ENCODE results near the gene SLC25A33. TPM values are rescaled to one million over a fixed set of nuclear protein-coding genes. Genes with fewer than 3 reads are reported as not detected.
A peak's percentile ranks its signal among the peaks of the same experiment; 100 is the strongest.
"Not testable (repeated sequence)": the region's sequence is repeated elsewhere in the genome, so short reads cannot be mapped to it uniquely, and the experiment has no call there.

The SLC25A33 gene
- total RNA-seq, 1 donor from 2014 or later, result 4.6 TPM

GRCh38 chr1:9538669-9539164, 548 bp upstream of the SLC25A33 start:
- no peak for DNase-seq (ENCODE audit: low read depth in 2 of 2)

DNA sequence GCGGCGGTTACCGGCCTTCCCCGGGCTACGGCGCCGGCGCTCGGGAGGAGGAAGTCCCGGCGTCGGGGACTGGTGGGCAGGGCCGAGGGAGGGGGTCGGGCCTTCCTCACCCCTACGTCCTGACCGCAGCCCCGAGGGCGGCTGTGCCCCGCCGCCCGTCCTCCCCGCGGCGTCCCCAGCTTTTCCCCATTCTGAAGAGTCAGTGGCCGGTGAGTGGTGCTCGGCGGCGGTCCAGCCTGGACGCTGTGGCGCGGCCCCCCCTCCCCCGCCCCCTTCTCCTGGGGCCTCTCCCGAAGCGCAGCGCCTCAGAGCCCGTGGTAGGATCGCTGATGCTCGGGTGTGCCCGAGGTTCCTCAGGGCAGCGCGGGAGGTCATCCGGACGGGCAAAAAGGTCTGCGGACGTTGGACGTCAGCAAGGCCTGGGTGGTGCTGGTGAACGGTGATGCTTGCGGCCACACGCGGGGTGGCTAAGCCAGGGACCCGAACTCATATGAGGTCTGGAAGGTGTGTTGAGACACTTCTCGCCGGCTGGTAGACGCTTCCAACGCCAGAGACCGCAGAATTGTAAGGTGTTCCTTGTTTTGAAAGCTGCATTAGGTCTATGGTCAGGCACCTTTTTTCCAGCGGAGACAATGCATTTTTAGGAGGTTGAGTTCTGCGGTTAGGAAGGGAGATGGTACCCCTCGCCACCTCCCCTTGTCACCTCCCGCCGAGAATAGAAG, 725 bp downstream of the SLC25A33 start:
- peak; percentile 51 to 55 for DNase-seq (ENCODE audit: low read depth in 2 of 2)

- peak; percentile 73 to 74 for DNase-seq (ENCODE audit: low read depth in 2 of 2)
Measured at GRCh38 chr1:9542430-9542829, 3.2 kb downstream of the SLC25A33 start.

DNA sequence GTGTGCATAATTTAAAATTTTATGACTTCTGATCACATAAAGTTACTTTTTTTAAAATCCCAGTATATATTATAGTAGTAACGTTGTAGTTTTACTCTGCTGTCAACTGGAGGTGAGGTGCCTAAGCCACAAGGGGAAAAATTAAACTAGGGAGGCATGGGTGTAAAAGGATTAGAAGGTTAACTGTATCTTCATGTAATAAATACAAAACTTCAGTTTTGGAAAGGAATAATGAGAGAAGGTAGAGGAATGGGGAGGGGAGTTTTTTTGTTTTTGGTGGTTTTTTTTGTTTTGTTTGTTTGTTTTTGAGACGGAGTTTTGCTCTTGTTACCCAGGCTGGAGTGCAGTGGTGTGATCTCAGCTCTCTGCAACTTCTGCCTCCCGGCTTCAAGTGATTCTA, 5.7 kb downstream of the SLC25A33 start:
- DNase-seq (ENCODE audit: low read depth in 2 of 2), result no peak

GRCh38 chr1:9549955-9550546, 10.8 kb downstream of the SLC25A33 start:
- no peak for DNase-seq (ENCODE audit: low read depth in 2 of 2)

GRCh38 chr1:9551984-9552383, 12.7 kb downstream of the SLC25A33 start:
- DNase-seq (ENCODE audit: low read depth in 2 of 2), result no peak

DNA sequence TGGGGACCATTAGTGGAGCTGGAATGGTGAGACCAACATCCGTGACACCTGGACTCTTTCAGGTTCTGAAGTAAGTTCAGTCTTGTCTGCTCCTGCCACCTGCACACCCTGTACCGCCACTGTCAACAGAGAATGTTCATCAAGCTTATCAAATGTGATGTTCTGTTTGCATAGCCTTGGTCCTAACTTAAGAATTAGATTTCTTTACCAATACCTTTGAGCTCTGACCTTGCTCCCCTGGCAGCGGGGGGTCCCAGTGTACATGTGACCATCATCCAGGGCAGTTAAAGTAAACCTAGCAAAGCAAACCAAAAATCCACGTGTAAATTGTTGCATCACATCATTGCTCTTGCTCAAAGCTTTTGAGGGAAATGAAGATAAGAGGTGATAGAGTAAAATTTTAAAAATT, 14.5 kb downstream of the SLC25A33 start:
- DNase-seq (ENCODE audit: low read depth in 2 of 2), result no peak

- no peak for DNase-seq (ENCODE audit: low read depth in 2 of 2)
Measured at GRCh38 chr1:9555942-9556341, 16.7 kb downstream of the SLC25A33 start.

DNA sequence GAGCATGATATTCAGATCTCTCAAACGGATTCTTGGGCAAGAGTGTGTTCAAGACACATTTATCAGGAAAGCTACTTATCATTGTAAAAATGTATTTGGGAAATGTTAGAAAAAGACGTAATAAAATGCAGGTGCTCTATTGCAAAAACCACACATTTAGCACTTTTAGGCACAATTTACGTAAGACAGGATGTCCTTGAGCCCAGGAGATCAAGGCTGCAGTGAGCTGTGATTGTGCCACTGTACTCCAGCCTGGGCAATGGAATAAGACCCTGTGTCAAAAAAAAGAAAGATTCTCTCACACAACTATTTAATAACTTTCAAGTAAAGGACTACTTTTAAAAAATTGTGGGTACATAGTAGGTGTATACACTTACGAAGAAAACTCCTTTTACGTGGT, 18.4 kb downstream of the SLC25A33 start:
- no peak for DNase-seq (ENCODE audit: low read depth in 2 of 2)

- no peak for DNase-seq (ENCODE audit: low read depth in 2 of 2)
Measured at GRCh38 chr1:9558271-9558945, 19.1 kb downstream of the SLC25A33 start.

DNA sequence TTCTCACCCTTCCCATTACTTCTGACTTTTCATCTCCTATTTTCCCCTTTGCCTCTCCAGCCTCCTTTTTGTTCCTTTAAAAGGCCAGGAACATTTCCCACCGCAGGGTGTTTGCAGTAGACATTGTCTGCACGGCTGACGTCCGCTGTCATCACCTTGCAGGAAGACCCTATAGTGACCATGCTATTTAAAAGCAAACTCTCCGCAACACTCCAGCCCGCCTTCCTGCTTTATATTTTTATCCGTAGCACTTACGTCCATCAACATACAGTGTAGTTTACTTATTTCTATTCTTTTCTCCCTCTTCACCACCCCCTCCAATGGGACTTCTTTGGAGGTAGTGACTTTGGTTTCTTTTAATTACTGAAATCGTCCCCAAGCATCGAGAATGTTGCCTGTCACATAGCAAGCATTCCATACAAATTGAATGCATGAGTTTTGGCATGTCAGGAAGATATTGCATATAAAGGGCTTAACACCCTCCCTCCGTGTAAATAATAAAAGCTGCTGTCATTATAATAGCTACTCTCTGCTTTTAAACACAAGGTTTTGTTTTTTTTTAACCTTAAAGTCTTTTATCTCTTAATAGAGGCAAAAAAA, 19.8 kb downstream of the SLC25A33 start:
- DNase-seq (ENCODE audit: low read depth in 2 of 2), result no peak

DNA sequence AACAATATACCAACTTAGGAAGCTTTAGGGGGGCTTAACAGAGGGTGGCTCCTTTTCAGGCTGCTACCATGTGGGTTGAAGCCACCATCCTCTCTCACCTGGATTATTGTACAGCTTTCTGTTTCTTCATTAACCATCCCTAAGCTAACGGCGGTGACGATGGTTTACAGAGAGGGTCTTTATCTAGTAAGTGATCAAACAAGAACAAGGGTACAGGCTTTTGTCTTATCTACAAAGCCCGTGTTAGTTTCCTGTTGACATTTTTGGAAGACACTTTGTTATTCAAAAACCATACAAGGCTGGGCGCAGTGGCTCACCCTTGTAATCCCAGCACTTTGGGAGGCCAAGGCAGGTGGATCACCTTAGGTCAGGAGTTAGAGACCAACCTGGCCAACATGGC, 20.4 kb downstream of the SLC25A33 start:
- no peak for DNase-seq (ENCODE audit: low read depth in 2 of 2)

- not testable (repeated sequence) for DNase-seq (ENCODE audit: low read depth in 2 of 2)
Measured at GRCh38 chr1:9560090-9560489, 20.8 kb downstream of the SLC25A33 start.

DNA sequence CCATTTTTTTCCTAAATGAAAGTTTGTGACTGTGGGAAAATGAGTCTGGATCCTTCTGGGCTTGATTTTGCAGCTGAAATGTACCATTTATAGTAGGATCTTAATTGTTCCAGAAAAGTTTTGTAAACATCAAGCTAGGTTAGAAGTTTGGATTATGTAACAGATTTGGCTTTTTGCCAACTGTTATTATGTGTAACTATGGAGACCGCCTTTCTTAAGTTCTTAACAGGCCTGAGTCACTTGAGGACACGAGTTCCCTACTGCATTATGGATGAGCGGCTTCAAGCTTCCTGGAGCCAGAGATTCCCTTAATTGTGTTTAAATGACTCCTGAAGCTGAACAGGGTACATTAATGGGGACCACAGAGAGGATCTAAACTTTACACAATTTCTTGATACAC, 22.2 kb downstream of the SLC25A33 start:
- DNase-seq (ENCODE audit: low read depth in 2 of 2), result peak; percentile 12 to 95

GRCh38 chr1:9569267-9569666, 30.0 kb downstream of the SLC25A33 start:
- DNase-seq (ENCODE audit: low read depth in 2 of 2), result no peak

GRCh38 chr1:9570886-9571529, 31.7 kb downstream of the SLC25A33 start:
- not testable (repeated sequence) for DNase-seq (ENCODE audit: low read depth in 2 of 2)

- DNase-seq (ENCODE audit: low read depth in 2 of 2), result peak; percentile 34 to 48
Measured at GRCh38 chr1:9573723-9574122, 34.5 kb downstream of the SLC25A33 start.

GRCh38 chr1:9575486-9575885, 36.2 kb downstream of the SLC25A33 start:
- no peak for DNase-seq (ENCODE audit: low read depth in 2 of 2)

GRCh38 chr1:9576903-9577302, 37.6 kb downstream of the SLC25A33 start:
- no peak for DNase-seq (ENCODE audit: low read depth in 2 of 2)

DNA sequence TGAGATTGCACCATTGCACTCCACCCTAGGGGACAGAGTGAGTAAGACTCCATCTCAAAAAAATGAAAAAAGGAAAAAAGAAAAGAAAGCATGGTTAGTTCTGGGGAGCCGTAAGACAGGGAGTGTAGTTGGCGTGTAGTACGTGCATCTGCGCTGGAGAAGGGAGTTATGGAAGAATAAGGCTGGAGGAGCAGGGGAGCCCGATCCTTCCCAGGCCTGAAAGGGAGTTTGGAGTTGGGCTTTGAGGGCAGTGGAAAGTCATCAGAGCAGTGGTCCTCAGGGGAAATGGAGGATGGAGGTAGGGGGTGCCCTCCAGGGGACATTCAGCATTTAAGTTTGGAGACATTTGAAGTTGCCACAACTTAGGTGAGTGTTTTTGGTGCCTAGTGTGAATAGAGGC, 38.2 kb downstream of the SLC25A33 start:
- DNase-seq (ENCODE audit: low read depth in 2 of 2), result no peak

- no peak for DNase-seq (ENCODE audit: low read depth in 2 of 2)
Measured at GRCh38 chr1:9580942-9581341, 41.7 kb downstream of the SLC25A33 start.
